ENCODE results near the gene LRRC75A. TPM values are rescaled to one million over a fixed set of nuclear protein-coding genes. Genes with fewer than 3 reads are reported as not detected.

The LRRC75A gene
- total RNA-seq, 2 experiments from 2014 or later = 1.2 to 1.8 TPM

- no peak for DNase-seq
- Mint-ChIP-seq H3K9me3 (no peaks in the 10 kb centered on the region), H3K4me3 (no peak overlapping the region), H3K27me3 (peaks cover 27% of the 10 kb centered on the region), H3K4me1 (peaks cover 11% of the 10 kb centered on the region), H3K36me3 (ENCODE audit: low read depth) (no peaks in the 10 kb centered on the region), H3K27ac (no peak overlapping the region)
- CTCF ChIA-PET = interaction anchor here (1.7 to 2.0 kb wide), 2 partner anchors 32 to 36 kb away, joined by 3 to 5 read pairs; no protein-coding TSS in a partner anchor
- POLR2A ChIA-PET = no interaction called here
Measured at GRCh38 chr17:16489431-16489830, 2.6 kb downstream of the LRRC75A start.

DNA sequence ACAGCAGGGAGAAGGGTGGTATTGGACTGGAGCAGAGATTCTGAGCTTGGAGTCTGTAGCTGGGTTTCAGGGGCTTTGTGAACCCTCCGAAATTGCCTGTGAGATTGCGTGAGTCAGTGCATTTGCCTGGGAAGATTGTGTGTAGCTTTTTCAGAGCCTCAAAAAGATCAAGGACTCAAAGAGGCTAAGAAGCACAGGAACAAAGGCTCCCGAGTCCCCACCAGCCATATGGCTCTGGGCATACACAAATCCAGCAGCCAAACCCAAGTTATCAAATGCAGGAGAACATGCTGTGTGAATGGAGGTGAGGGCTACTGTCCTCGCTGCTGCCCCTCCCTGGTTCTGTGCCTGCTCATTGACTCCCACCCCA lies 3.0 kb downstream of the LRRC75A start:
- POLR2A ChIA-PET = no interaction called here
- Mint-ChIP-seq H3K4me1 (peaks cover 11% of the 10 kb centered on the region), H3K27ac (no peak overlapping the region), H3K27me3 (peaks cover 27% of the 10 kb centered on the region), H3K36me3 (ENCODE audit: low read depth) (no peaks in the 10 kb centered on the region), H3K4me3 (no peak overlapping the region), H3K9me3 (no peaks in the 10 kb centered on the region)
- CTCF ChIA-PET = interaction anchor here (0.6 to 2.0 kb wide), 2 partner anchors 35 to 56 kb away, joined by 3 to 5 read pairs; no protein-coding TSS in a partner anchor
- no peak for DNase-seq

- Mint-ChIP-seq H3K27me3 (peaks cover 22% of the 10 kb centered on the region), H3K36me3 (ENCODE audit: low read depth) (no peaks in the 10 kb centered on the region), H3K4me1 (peaks cover 11% of the 10 kb centered on the region), H3K9me3 (no peaks in the 10 kb centered on the region), H3K27ac (no peak overlapping the region), H3K4me3 (no peak overlapping the region)
- CTCF ChIA-PET = interaction anchor here (0.6 to 2.0 kb wide), 2 partner anchors 35 to 56 kb away, joined by 3 to 5 read pairs; no protein-coding TSS in a partner anchor
- POLR2A ChIA-PET = no interaction called here
- DNase-seq = no peak
Measured at GRCh38 chr17:16488186-16488967, 3.6 kb downstream of the LRRC75A start.

DNA sequence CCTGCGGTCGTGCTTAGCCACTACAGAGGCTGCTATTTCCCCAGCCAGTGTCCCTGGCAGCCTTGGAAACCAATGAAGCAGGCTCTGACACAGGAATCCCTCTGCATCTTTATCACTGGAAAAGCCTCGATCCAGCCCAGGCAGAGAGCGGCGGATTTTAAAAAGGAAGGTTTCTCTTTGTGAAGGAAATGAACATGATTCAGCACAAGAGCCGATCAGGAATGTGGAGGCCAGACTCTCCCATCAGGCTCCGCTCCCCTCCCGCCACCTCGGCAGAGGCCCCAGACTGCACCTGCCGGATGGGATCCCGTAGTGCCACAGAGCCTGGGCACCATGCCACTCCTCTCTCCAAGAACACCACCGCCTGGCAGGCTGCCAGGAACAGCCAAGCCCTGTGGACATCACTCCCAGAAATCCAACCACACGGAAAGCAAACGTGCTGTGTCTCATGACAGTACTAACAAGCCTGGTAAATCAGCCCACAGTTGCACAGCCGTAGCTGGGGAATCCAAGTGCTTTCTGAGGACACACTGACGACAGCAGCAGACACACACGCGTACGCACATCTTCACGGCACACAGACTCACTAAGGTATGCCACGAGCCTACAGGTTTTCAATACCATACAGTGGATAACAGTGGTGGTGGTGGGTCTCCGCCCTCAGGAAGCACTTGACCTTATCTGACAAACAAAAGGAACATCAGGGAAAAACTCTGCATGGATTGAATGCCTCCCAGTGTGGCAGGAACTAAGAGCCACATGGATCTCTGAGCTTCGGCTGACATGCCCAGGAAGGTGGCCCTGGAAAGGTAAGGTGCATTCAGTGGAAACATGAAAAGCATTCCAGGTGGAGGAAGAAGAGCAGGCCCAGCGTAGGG lies 5.4 kb downstream of the LRRC75A start:
- H3K27me3 Mint-ChIP-seq = peaks cover 13% of the 10 kb centered on the region
- no peak for DNase-seq
- POLR2A ChIA-PET = no interaction called here
- H3K4me1 Mint-ChIP-seq = peaks cover 10% of the 10 kb centered on the region
- no peak overlapping the region for H3K4me3 Mint-ChIP-seq
- CTCF ChIA-PET = no interaction called here
- no peaks in the 10 kb centered on the region for H3K9me3 Mint-ChIP-seq
- H3K36me3 Mint-ChIP-seq (ENCODE audit: low read depth) = no peaks in the 10 kb centered on the region
- H3K27ac Mint-ChIP-seq = no peak overlapping the region

DNA sequence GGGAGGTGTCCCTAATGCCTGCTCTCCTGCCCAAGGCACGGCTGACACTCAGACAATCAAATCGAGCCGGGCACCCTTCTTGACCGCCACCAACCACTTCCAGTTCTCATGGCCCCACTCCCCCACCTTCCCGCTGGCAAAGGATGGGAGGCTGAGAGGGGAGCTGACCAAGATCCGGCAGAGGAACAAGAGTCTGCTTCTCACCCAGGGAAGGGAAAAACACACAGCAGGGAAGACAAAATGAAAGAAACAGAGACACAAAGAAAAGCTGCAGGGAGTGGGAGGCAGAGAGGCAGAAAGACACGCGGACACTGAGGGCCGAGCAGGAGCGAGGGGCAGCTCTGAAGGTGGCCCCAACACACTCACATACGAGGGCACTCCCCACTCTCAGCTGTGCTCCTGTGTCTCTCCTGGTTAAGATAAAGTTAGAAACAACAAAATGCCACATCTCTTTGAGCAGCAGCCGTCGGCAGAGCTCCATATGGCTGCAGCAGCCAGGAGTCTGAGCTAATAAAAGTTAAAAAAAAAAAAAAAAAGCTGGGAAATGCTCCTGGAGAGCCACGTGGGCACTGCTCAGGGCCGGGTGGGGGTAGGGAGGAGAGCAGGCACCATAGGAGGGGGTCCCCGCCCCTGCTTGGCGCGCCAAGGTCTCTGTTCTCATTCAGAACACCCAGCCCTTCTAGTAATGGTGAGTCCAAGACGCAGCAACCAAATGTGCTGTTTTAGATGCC lies 7.4 kb downstream of the LRRC75A start:
- no peaks in the 10 kb centered on the region for H3K36me3 Mint-ChIP-seq (ENCODE audit: low read depth)
- H3K27ac Mint-ChIP-seq = no peak overlapping the region
- H3K4me3 Mint-ChIP-seq = no peak overlapping the region
- POLR2A ChIA-PET = no interaction called here
- peaks cover 3% of the 10 kb centered on the region for H3K27me3 Mint-ChIP-seq
- CTCF ChIA-PET = no interaction called here
- no peaks in the 10 kb centered on the region for H3K9me3 Mint-ChIP-seq
- DNase-seq = no peak
- no peaks in the 10 kb centered on the region for H3K4me1 Mint-ChIP-seq

GRCh38 chr17:16483021-16483645 lies 8.9 kb downstream of the LRRC75A start:
- Mint-ChIP-seq H3K4me3 (no peak overlapping the region), H3K27ac (no peak overlapping the region), H3K27me3 (no peaks in the 10 kb centered on the region), H3K36me3 (ENCODE audit: low read depth) (no peaks in the 10 kb centered on the region), H3K9me3 (no peaks in the 10 kb centered on the region), H3K4me1 (no peaks in the 10 kb centered on the region)
- ChIA-PET CTCF (no interaction called here), POLR2A (no interaction called here)
- no peak for DNase-seq

GRCh38 chr17:16482253-16482652 lies 9.7 kb downstream of the LRRC75A start:
- ChIA-PET POLR2A (no interaction called here), CTCF (no interaction called here)
- DNase-seq = no peak
- no peaks in the 10 kb centered on the region for H3K4me1 Mint-ChIP-seq
- H3K4me3 Mint-ChIP-seq = no peak overlapping the region
- no peaks in the 10 kb centered on the region for H3K9me3 Mint-ChIP-seq
- no peaks in the 10 kb centered on the region for H3K27me3 Mint-ChIP-seq
- H3K27ac Mint-ChIP-seq = no peak overlapping the region
- H3K36me3 Mint-ChIP-seq (ENCODE audit: low read depth) = no peaks in the 10 kb centered on the region

GRCh38 chr17:16480995-16481394 lies 11.0 kb downstream of the LRRC75A start:
- Mint-ChIP-seq H3K9me3 (no peaks in the 10 kb centered on the region), H3K4me3 (no peak overlapping the region), H3K27ac (no peak overlapping the region), H3K27me3 (no peaks in the 10 kb centered on the region), H3K4me1 (no peaks in the 10 kb centered on the region), H3K36me3 (ENCODE audit: low read depth) (no peaks in the 10 kb centered on the region)
- DNase-seq = no peak
- ChIA-PET CTCF (no interaction called here), POLR2A (no interaction called here)

GRCh38 chr17:16479264-16479663 lies 12.7 kb downstream of the LRRC75A start:
- Mint-ChIP-seq H3K4me1 (no peaks in the 10 kb centered on the region), H3K9me3 (no peaks in the 10 kb centered on the region), H3K27me3 (no peaks in the 10 kb centered on the region), H3K27ac (no peak overlapping the region), H3K4me3 (no peak overlapping the region), H3K36me3 (ENCODE audit: low read depth) (no peaks in the 10 kb centered on the region)
- no peak for DNase-seq
- CTCF ChIA-PET = no interaction called here
- POLR2A ChIA-PET = no interaction called here

GRCh38 chr17:16478649-16479048 lies 13.3 kb downstream of the LRRC75A start:
- Mint-ChIP-seq H3K36me3 (ENCODE audit: low read depth) (no peaks in the 10 kb centered on the region), H3K27ac (no peak overlapping the region), H3K9me3 (no peaks in the 10 kb centered on the region), H3K27me3 (no peaks in the 10 kb centered on the region), H3K4me3 (no peak overlapping the region), H3K4me1 (no peaks in the 10 kb centered on the region)
- CTCF ChIA-PET = no interaction called here
- POLR2A ChIA-PET = no interaction called here
- no peak for DNase-seq

DNA sequence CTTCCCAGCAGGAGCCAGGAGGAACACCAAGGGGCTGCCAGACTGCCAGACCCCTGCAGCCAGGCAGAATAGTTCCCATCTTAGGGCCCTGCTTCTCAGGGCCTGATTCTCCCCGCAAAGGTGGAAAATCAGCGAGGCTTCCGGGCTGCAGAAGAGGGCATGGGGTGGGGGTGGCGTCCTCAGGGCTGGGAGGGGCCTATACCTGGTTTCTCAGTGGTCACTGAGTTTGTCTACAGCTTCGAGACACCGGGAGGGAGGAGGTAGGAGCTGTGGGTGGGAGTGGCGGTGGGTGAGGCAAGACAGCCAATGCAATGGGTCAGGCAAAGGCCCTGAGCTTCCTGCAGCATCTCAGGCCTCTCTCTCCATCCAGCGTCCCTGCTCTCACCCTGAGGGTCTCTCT lies 14.3 kb downstream of the LRRC75A start:
- CTCF ChIA-PET = no interaction called here
- Mint-ChIP-seq H3K36me3 (ENCODE audit: low read depth) (no peaks in the 10 kb centered on the region), H3K4me3 (no peak overlapping the region), H3K4me1 (no peaks in the 10 kb centered on the region), H3K27me3 (no peaks in the 10 kb centered on the region), H3K27ac (no peak overlapping the region), H3K9me3 (no peaks in the 10 kb centered on the region)
- DNase-seq = no peak
- POLR2A ChIA-PET = no interaction called here

DNA sequence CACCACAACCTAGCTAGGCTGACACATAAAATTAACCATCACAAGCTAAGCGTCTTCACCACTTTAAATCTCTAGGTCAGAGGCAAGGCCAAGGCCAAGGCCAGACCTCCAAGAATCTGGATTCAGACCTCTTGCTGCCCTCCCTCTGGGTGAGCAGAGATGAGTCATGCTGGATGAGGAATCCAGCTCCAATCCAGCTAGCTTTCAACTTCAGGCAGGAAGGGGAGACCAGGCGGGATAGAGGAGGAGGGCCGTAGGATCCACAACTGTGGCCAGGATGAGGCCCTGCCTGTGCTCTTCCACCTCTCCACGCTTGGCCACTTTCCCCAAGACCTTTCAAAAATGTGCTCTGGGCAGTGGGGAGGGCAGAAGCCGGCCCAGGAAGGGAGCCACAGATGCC lies 14.7 kb downstream of the LRRC75A start:
- Mint-ChIP-seq H3K36me3 (ENCODE audit: low read depth) (no peaks in the 10 kb centered on the region), H3K27ac (no peak overlapping the region), H3K9me3 (no peaks in the 10 kb centered on the region), H3K4me1 (no peaks in the 10 kb centered on the region), H3K27me3 (no peaks in the 10 kb centered on the region), H3K4me3 (no peak overlapping the region)
- ChIA-PET POLR2A (no interaction called here), CTCF (no interaction called here)
- no peak for DNase-seq

GRCh38 chr17:16475179-16475704 lies 16.8 kb downstream of the LRRC75A start:
- no peak overlapping the region for H3K4me3 Mint-ChIP-seq
- no peaks in the 10 kb centered on the region for H3K36me3 Mint-ChIP-seq (ENCODE audit: low read depth)
- H3K9me3 Mint-ChIP-seq = no peaks in the 10 kb centered on the region
- no peak for DNase-seq
- no peaks in the 10 kb centered on the region for H3K4me1 Mint-ChIP-seq
- H3K27me3 Mint-ChIP-seq = no peaks in the 10 kb centered on the region
- ChIA-PET CTCF (interaction anchor here (0.6 to 1.1 kb wide), 3 partner anchors 34 to 112 kb away, joined by 3 to 4 read pairs (median 3); no protein-coding TSS in a partner anchor), POLR2A (no interaction called here)
- H3K27ac Mint-ChIP-seq = no peak overlapping the region
